Lung (tissue), 12 donors: Measurements from ENCODE around the gene ZBTB4. TPM values are rescaled to one million over a fixed set of nuclear protein-coding genes. Genes with fewer than 3 reads are reported as not detected.

Experiments used
- ATAC-seq: fragments of 200-7000 bp; cut with Tn5 transposase; one replicate; pipeline ENCODE4 v1.9.1; 2020; ENCODE audit warnings: moderate number of reproducible peaks; ENCODE audit not compliant: insufficient read depth, low FRiP score
- DNase-seq, 3 donors: peaks; one replicate each; pipeline ENCODE4 v3.0.0-alpha.2; 2013 to 2017
- H3K27ac ChIP-seq, 2 donors: one replicate each; pipeline ENCODE4 v1.5.1; 2013; ENCODE audit warnings: mild to moderate bottlenecking in 2 of 2, moderate library complexity in 2 of 2, control low read depth in 1 of 2, inconsistent platforms in 1 of 2, low read depth in 1 of 2, low read length in 1 of 2
- H3K27me3 ChIP-seq, 3 donors: one replicate each; pipeline ENCODE4 v1.5.1; 2013; ENCODE audit warnings: low read length in 2 of 3; ENCODE audit not compliant: control insufficient read depth in 3 of 3, insufficient read depth in 3 of 3
- H3K36me3 ChIP-seq, 4 donors: one replicate each; pipeline ENCODE4 v1.5.1; 2013; ENCODE audit warnings: low read length in 4 of 4, mild to moderate bottlenecking in 1 of 4, moderate library complexity in 1 of 4; ENCODE audit not compliant: control insufficient read depth in 4 of 4, insufficient read depth in 4 of 4
- H3K4me1 ChIP-seq, 5 donors: one replicate each; pipeline ENCODE4 v1.5.1; 2013; ENCODE audit warnings: low read length in 5 of 5, mild to moderate bottlenecking in 2 of 5, moderate library complexity in 1 of 5; ENCODE audit not compliant: control insufficient read depth in 5 of 5, insufficient read depth in 5 of 5
- H3K4me3 ChIP-seq: one replicate; pipeline ENCODE4 v1.5.1; 2013; ENCODE audit warnings: mild to moderate bottlenecking, control low read depth, moderate library complexity
- H3K9ac ChIP-seq, 2 donors: one replicate each; pipeline ENCODE4 v1.5.1; 2013; ENCODE audit warnings: low read length in 2 of 2, control low read depth in 1 of 2; ENCODE audit not compliant: insufficient read depth in 1 of 2
- H3K9me3 ChIP-seq, 4 donors: one replicate each; pipeline ENCODE4 v1.5.1; 2013; ENCODE audit warnings: low read length in 3 of 4, mild to moderate bottlenecking in 1 of 4, moderate library complexity in 1 of 4; ENCODE audit not compliant: control insufficient read depth in 4 of 4, insufficient read depth in 3 of 4
- WGBS, 2 donors: extraction: QIAGEN DNeasy Blood & Tissue Kit; methylation state at CpG; one replicate each; pipeline ENCODE4 v1.1.7; 2013; 5-methylcytosine and 5-hydroxymethylcytosine counted together
- polyA plus RNA-seq, 2 donors: library from polyadenylated mRNA; stranded (reverse); fragments of 200-250 nt; gene quantifications; one replicate each; pipeline ENCODE4 v1.2.1, GENCODE V29; 2013
- total RNA-seq, 2 donors: library from RNA; depleted of rRNA in 1 of 2; stranded (reverse); fragments of >200 nt in 1 of 2; gene quantifications; one replicate each; pipeline ENCODE4 v1.2.1, GENCODE V29; 2014 to 2021
- TF ChIP-seq, protein P1 (sequence below): IDR thresholded peaks from 2 replicates; pipeline ENCODE4 v1.5.1; 2012; ENCODE audit warnings: mild to moderate bottlenecking; ENCODE audit errors: control extremely low read depth, extremely low read depth
- donor health status: control.
- donor health status: control.
- donor health status: Bipolar disorder and iron deficiency.
- donor health status: healthy.
- donor health status: DM: yes; HTN: yes; CAD: no.

ZBTB4 gene
- total and polyA plus RNA-seq, 4 donors, result 20.1 to 56.4 (median 33.5) TPM

DNA sequence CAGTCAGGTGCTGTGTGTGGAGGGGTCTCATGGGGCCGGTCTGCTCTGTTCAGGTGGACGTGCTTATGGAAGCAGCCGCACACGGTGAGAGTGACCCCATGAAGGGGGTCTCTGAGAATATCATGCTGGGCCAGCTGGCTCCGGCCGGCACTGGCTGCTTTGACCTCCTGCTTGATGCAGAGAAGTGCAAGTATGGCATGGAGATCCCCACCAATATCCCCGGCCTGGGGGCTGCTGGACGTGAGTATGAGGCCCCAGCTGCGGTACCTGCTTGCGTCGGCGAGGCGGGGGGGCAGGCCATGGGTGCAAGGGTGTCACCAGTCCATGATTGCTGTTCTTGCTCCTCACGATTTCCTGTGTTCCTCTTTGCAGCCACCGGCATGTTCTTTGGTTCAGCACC is 32.7 kb upstream of the ZBTB4 start:
- H3K27ac ChIP-seq, result no peak overlapping the region
- TF ChIP-seq, protein P1, sequence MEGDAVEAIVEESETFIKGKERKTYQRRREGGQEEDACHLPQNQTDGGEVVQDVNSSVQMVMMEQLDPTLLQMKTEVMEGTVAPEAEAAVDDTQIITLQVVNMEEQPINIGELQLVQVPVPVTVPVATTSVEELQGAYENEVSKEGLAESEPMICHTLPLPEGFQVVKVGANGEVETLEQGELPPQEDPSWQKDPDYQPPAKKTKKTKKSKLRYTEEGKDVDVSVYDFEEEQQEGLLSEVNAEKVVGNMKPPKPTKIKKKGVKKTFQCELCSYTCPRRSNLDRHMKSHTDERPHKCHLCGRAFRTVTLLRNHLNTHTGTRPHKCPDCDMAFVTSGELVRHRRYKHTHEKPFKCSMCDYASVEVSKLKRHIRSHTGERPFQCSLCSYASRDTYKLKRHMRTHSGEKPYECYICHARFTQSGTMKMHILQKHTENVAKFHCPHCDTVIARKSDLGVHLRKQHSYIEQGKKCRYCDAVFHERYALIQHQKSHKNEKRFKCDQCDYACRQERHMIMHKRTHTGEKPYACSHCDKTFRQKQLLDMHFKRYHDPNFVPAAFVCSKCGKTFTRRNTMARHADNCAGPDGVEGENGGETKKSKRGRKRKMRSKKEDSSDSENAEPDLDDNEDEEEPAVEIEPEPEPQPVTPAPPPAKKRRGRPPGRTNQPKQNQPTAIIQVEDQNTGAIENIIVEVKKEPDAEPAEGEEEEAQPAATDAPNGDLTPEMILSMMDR, result no peak
- 93 to 96% methylated on average over 15 of the region's 15 CpGs for WGBS, 2 donors
- H3K4me1 ChIP-seq, result peaks cover 0 to 6% (median 0%) of the 10 kb centered on the region in 5 donors
- H3K9ac ChIP-seq, result no peak overlapping the region
- peaks cover 28 to 58% (median 42%) of the 10 kb centered on the region in 4 donors for H3K36me3 ChIP-seq
- no peak overlapping the region for H3K4me3 ChIP-seq
- DNase-seq (no peak), ATAC-seq (no peak)
- H3K9me3 ChIP-seq, result no peaks in the 10 kb centered on the region
- H3K27me3 ChIP-seq, result no peaks in the 10 kb centered on the region

- Histone ChIP-seq H3K4me3 (no peak overlapping the region), H3K36me3 (peaks cover 33 to 64% (median 50%) of the 10 kb centered on the region in 4 donors), H3K9me3 (no peaks in the 10 kb centered on the region), H3K27me3 (no peaks in the 10 kb centered on the region), H3K9ac (no peak overlapping the region), H3K27ac (no peak overlapping the region), H3K4me1 (peaks cover 0 to 6% (median 0%) of the 10 kb centered on the region in 5 donors)
- TF ChIP-seq, protein P1, result no peak
- no peak for ATAC-seq
- DNase-seq, result no peak
- 76 to 79% methylated on average over 10 of the region's 10 CpGs for WGBS, 2 donors
Measured at GRCh38 chr17:7511108-7511507, 31.7 kb upstream of the ZBTB4 start.

- 86 to 94% methylated on average over 5 of the region's 5 CpGs for WGBS, 2 donors
- TF ChIP-seq, protein P1, result no peak
- Histone ChIP-seq H3K36me3 (peaks cover 33 to 64% (median 55%) of the 10 kb centered on the region in 4 donors), H3K4me1 (peaks cover 0 to 2% (median 0%) of the 10 kb centered on the region in 5 donors), H3K4me3 (no peak overlapping the region), H3K27me3 (no peaks in the 10 kb centered on the region), H3K9ac (no peak overlapping the region), H3K27ac (no peak overlapping the region), H3K9me3 (no peaks in the 10 kb centered on the region)
- ATAC-seq (no peak), DNase-seq (no peak)
Measured at GRCh38 chr17:7509937-7510336, 30.5 kb upstream of the ZBTB4 start.

DNA sequence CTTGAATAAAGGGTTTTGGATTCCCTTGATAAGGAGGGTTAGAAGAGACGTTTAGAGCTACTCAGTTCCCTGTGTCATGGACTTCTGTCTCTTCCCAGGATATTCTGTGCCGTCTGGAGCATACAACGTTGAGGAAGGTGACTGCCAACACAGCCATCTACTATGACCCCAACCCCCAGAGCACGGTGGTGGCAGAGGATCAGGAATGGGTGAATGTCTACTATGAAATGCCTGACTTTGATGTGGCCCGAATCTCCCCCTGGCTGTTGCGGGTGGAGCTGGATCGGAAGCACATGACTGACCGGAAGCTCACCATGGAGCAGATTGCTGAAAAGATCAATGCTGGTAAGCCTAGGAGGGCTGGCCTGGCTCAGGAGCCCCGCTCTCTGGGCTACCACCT is 29.4 kb upstream of the ZBTB4 start:
- Histone ChIP-seq H3K4me3 (no peak overlapping the region), H3K4me1 (no peaks in the 10 kb centered on the region), H3K27me3 (no peaks in the 10 kb centered on the region), H3K27ac (no peak overlapping the region), H3K9me3 (no peaks in the 10 kb centered on the region), H3K36me3 (peaks cover 33 to 60% (median 56%) of the 10 kb centered on the region in 4 donors), H3K9ac (no peak overlapping the region)
- TF ChIP-seq, protein P1, result no peak
- DNase-seq, result no peak
- 94 to 95% methylated on average over 9 of the region's 9 CpGs for WGBS, 2 donors
- no peak for ATAC-seq
